Activated CD8-positive, alpha-beta memory T cell treated with anti-CD3 and anti-CD28 coated beads, Interleukin-2, amount 50 U/mL, for 1 hour (primary cell): Measurements from ENCODE around the gene ARHGEF1.

Source experiments
- DNase-seq: peaks from one replicate; pipeline ENCODE4 v3.0.0-alpha.2; 2020; ENCODE audit errors: extremely low read depth

Gene ARHGEF1, protein sequence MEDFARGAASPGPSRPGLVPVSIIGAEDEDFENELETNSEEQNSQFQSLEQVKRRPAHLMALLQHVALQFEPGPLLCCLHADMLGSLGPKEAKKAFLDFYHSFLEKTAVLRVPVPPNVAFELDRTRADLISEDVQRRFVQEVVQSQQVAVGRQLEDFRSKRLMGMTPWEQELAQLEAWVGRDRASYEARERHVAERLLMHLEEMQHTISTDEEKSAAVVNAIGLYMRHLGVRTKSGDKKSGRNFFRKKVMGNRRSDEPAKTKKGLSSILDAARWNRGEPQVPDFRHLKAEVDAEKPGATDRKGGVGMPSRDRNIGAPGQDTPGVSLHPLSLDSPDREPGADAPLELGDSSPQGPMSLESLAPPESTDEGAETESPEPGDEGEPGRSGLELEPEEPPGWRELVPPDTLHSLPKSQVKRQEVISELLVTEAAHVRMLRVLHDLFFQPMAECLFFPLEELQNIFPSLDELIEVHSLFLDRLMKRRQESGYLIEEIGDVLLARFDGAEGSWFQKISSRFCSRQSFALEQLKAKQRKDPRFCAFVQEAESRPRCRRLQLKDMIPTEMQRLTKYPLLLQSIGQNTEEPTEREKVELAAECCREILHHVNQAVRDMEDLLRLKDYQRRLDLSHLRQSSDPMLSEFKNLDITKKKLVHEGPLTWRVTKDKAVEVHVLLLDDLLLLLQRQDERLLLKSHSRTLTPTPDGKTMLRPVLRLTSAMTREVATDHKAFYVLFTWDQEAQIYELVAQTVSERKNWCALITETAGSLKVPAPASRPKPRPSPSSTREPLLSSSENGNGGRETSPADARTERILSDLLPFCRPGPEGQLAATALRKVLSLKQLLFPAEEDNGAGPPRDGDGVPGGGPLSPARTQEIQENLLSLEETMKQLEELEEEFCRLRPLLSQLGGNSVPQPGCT

DNA sequence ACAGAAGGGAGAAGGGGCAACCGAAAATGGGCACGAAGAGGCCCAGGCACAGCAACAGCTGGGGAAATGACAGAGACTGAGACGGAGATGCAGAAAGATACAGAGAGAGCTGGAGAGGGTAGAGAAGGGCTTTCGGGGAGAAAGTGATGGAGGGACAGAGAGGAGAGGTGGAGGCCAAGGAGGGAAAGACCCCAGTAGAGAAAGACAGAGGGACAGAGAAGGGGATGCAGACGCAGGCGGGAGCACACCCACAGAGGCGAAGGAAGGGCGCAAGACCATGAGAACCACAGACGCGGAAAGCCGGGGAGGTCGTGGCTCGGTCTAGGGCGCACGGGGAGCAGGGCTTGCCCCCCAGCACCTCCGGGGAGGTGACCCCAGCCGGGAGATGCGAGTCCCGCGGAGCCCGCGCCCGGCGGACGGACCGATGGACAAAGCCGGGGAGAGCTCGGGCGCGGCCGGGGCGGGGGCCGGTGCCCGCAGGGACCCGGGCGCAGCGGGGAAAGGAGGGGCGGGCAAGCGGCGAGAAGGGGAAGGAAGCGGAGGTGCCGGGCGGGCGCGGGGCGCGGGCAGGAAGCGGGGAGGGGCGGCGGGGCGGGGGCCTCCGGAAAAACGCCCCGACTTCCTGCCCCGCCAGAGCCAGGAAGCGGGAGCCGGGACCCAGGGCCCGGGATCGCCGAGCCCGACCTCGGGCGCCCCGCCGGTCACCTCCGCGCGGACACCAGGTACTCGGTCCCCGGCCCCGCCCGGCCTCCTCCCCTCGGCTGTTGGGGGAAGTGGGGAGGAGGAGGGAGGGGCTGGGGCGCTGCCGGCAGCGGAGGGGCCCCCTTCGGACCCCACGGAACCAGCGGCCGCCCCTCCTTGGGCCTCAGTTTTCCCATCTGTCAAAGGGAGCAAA, at the start of gene ARHGEF1:
Gene ARHGEF1, plus strand, starts transcription at position 617 of the 895 bp plus-strand sequence. CDS start 4,899 bp downstream, outside the sequence.
- no peak for DNase-seq

DNA sequence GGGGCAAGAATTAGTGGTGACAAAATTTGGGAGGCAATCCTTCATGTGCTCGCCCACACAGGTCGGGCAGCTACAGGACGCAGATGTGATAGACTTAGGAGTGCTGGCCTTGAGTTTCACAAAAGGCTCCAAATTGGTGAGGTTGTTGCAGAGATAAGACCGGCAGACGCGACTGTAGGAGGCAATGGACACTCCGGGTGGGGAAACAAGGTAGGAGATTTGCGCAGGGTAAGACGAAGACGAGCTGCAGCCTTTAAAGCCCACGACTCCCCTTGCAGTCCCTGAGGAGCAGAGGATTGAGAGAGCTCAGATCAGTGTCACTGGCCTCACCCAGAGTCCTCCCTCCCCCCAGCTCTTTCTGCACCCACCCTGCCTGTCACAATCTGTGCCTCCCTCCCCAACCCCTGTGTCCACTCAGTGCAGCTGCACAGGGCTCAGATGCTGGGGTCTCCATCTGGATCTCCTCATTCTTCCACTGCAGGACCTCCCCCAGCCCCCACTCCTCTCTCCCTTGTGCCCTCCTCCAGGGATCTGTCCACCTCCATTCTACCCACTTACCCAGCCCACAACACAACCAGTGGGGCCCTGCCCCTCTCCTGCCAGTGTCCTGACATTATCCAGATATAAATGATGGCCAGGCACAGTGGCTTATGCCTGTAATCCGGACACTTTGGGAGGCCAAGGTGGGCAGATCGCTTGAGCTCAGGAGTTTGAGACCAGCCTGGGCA, 44.8 kb upstream of the ARHGEF1 start:
- DNase-seq: no peak

- DNase-seq: no peak
These were observed 43.8 kb upstream of the ARHGEF1 start for GRCh38 chr19:41839211-41839610.

- DNase-seq: no peak
These were observed 39.6 kb upstream of the ARHGEF1 start for GRCh38 chr19:41843371-41843770.

DNA sequence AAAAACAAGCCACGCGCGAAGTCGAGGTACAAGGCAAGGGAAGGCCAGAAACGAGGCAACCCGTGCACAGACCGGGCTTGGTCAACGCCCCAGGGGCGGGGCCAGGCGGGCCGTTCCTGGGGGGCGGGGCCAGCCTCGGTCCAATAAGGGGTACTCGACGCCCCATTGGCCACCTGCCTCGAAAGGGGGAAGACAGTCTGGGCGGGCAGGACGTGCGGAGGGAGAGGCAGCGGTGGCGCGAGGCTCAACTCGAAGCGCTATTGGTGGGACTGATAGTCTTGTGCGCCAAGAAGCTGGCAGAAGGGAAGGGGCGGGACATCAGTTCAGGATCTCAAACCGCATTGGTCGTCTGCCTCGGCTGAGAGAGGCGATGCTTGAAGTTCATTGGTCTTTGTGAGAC, 38.4 kb upstream of the ARHGEF1 start, which contains the start of gene LYPD4:
Gene LYPD4, minus strand, starts transcription at position 83 of the 400 bp plus-strand sequence. CDS start 5,398 bp downstream, outside the sequence.
- no peak for DNase-seq

DNA sequence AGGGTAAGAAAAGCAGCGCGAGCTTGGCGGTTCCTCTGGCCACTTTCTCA, 38.2 kb upstream of the ARHGEF1 start, which contains the start of gene DMRTC2:
Gene DMRTC2, plus strand, starts transcription at position 42 of the 50 bp plus-strand sequence. CDS start 2,387 bp downstream, outside the sequence.
- no peak for DNase-seq

GRCh38 chr19:41845051-41845590, 37.9 kb upstream of the ARHGEF1 start:
- no peak for DNase-seq

GRCh38 chr19:41847351-41848105, 35.5 kb upstream of the ARHGEF1 start:
- no peak for DNase-seq

DNA sequence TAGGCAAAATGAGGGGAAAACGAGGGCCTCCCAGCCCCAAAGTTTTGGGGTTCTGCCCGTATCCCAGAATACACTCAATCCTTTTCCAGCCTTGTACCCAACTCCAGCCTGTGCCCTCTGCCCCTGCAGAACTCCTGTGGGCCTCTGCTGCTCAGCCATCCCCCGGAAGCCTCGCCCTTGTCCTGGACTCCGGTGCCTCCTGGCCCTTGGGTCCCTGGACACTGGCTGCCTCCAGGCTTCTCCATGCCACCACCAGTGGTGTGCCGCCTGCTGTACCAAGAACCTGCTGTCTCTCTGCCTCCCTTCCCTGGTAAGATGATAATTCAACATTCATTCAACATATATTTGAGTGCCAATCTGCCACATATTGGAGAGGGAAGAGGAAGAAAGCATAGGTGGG, 34.3 kb upstream of the ARHGEF1 start:
- DNase-seq: no peak

DNA sequence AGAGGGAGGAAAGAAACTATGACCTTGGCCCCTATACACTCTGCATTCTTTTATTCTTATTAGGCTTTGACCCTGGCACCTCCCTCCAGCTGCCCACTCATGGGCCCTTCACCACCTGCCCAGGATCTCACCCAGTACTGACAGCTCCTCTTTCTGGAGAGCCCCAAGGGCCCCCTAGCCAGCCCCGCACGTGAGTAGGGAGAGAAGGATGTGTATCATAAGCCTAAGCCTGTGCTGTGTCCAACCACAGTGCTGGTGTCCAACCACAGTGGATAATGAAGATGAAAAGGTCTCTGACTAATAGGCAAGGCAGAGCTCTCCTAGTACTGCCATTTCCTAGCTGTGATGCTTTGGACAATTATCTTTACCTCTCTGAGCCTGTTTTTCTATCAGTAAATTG, 33.9 kb upstream of the ARHGEF1 start:
- no peak for DNase-seq

GRCh38 chr19:41850381-41850780, 32.6 kb upstream of the ARHGEF1 start:
- DNase-seq: no peak

DNA sequence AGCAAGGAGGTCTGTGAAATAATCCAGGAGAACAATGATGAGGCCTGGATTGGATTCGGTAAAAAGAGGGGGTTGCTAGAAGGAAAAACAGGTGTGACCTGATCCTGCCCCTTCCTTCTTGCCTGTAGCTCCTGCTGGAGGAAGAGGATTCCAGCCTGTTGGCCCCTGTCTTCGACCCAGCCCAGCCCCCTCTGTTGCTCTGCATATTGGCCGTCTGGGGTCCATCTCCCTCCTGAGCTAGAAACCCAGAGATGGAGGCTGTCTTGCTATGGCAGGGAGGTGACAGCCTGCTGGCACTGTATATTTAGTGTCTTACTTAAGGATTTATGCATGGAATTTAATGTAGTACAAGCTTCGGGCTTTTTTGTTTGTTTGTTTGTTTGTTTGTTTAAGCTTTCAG, 31.5 kb upstream of the ARHGEF1 start:
- no peak for DNase-seq

DNA sequence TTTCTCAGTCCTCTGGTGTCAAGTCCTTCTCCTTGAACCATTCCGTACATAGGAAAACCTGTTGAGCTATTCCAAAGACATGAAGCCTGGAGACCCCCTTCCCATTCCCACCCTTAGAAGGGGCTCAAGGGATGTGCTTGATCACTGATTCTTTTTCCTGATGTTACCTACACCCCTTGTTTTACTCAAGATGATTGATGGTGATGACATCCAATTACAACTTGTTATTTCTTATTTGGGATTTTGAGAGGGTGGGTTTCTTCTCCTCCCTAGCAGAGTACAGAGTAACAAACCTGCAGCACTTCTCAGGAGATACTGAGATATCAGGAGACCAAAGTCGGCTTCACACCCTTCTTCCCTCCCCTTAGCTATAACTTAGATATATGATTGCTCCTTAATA, 29.6 kb upstream of the ARHGEF1 start:
- no peak for DNase-seq

DNA sequence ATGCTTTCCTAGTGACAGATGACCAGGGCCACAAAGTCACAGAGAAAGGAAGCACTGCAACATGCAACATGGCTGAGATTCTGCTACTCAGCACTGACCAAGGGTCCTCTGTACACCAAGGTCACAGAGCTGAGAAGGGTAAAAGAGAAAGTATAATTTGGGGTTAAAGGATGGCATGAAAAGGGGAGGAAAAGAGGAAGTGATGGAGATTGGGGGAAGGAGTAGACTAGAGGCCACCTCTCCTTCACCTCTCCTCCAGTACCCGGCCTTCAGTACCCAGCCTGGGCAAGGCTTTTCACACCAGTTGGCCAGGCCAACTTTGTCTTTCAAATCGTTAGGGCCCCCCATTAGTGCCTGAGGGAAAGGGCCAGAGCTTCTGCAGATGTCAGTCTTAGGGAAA, 29.2 kb upstream of the ARHGEF1 start:
- no peak for DNase-seq

DNA sequence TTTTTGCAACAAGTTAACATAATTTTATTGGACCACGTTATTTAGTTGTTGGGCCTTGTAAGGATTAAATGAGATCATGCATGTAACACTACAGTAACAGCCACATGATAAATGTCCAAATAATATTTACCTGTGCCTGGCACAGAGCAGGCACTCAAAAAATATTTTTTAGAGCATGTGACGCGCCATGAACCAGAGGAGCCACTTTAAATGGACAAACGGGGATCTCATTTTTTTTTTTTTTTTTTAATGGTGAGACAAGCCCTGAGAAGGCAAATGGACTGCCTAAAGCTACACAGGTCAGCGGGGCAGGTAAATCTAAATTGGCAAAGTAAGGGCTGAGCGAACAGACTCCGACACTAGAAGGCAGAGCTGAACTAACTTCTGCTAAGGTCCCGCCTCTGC, 23.8 kb upstream of the ARHGEF1 start:
- no peak for DNase-seq

GRCh38 chr19:41859618-41860418, 23.2 kb upstream of the ARHGEF1 start, which contains the start of gene RPS19:
Gene RPS19, plus strand, starts transcription at chr19:41860255. Its CDS starts 520 bp downstream, at chr19:41860775.
- peak; percentile 90 for DNase-seq

- DNase-seq: no peak
These were observed 22.4 kb upstream of the ARHGEF1 start for GRCh38 chr19:41860419-41861115.

DNA sequence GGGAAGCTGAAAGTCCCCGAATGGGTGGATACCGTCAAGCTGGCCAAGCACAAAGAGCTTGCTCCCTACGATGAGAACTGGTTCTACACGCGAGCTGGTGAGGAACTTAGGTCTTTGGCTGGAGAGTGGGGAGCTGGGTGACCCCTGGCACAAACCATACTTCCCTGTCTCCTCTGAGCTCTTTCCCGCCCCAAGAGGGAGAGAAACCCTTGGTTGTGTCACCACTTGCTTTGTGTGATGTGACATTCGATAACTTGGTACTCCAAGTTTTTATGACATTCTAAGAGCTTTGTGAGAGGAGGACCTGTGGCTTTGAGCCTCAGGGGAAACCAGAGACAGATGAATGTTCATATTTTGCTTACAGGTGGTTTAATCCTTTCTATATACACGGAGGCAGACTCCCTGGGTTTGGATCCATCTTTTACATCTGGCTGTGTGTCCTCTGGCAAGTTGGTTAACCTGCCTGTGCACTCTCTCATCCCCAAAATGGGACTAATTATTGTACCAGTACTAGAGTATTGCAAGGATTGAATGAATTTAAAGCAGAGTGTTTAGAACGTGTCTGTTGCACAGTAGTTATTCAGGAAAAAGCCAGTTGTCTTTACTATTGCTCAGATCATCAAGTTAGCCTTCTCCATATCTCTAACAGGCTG, 21.7 kb upstream of the ARHGEF1 start:
- no peak for DNase-seq
